ENCODE measurements around the gene BIRC6.

DNA sequence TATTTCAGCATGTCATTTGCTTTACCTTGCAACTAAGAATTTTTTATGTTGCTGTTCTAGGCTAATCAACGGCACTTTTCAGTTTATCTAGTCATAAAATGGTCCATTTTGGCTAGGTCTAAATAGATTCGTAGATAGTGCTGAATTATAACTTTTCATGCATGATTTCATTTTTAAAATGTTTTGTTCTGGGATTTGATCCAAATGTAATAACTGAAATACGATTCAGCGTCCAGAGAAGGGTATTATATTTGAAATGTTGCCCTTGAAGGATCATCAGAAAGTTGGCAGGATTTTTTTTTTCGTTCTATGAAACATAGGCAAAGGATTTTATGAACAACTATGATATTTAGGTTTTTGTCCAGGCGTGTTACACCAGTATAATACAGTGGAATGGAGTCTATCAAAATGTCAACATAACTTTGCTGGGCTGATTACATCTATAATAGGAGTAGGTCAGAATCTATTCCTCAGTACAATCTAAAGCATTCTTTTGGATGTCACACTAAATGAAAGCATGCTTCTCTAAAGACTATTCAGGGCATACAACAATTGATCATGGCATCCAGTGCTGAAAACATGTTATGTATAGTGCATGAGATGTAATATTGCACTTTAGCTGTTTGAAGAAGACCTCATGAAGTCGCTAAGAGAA is 295.9 kb downstream of the BIRC6 start:
- TF ChIP-seq, protein P1, sequence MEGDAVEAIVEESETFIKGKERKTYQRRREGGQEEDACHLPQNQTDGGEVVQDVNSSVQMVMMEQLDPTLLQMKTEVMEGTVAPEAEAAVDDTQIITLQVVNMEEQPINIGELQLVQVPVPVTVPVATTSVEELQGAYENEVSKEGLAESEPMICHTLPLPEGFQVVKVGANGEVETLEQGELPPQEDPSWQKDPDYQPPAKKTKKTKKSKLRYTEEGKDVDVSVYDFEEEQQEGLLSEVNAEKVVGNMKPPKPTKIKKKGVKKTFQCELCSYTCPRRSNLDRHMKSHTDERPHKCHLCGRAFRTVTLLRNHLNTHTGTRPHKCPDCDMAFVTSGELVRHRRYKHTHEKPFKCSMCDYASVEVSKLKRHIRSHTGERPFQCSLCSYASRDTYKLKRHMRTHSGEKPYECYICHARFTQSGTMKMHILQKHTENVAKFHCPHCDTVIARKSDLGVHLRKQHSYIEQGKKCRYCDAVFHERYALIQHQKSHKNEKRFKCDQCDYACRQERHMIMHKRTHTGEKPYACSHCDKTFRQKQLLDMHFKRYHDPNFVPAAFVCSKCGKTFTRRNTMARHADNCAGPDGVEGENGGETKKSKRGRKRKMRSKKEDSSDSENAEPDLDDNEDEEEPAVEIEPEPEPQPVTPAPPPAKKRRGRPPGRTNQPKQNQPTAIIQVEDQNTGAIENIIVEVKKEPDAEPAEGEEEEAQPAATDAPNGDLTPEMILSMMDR (IDR thresholded peaks at IDR 0.05): no peak
- no peak for TF ChIP-seq POLR2A (IDR thresholded peaks at IDR 0.05)

Data from uterus (tissue), 2 donors.